HG03103 (cell line): ENCODE results near the gene SEC11C.

Source experiments
- ATAC-seq: cut with Tn5 transposase; IDR thresholded peaks from one replicate; pipeline ENCODE4 v1.9.1; 2021; ENCODE audit warnings: low read depth; ENCODE audit not compliant: unreplicated experiment

SEC11C gene

DNA sequence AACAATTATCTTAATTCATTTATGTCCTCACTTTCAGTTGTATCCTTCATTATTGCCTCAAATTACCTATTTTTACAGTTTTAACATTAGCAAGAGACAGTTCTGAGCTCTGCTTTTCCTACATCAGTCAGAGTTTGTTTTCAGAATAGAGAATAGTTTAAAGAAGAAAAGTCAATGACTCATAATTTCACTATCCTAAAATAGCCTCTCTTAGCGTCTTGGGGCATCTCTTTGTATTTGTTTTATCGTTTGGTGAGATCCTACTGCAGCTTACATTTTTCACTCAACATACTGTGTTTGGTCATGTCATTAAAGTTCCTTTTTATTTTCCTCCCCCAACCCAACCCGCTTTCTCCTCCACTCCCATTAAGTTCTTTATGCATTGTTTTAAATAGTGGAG is 3.8 kb downstream of the SEC11C start:
- ATAC-seq: no peak

DNA sequence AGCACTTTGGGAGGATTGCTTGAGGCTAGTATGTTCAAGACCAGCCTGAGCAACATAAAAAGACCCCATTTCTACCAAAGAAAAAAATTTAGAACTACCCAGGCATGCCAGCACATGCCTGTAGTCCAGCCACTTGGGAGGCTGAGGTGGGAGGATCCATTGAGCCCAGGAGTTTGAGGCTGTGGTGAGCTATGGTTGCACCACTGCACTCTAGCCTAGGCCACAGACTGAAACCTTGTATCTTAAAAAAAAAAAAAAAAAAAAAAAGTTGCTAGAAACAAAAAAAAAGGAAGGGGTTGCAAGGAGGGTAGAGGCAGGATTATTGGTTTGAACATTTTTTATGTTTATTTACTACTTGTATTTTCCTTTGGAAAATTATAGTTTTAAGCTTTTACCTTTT is 4.8 kb downstream of the SEC11C start:
- ATAC-seq: no peak

DNA sequence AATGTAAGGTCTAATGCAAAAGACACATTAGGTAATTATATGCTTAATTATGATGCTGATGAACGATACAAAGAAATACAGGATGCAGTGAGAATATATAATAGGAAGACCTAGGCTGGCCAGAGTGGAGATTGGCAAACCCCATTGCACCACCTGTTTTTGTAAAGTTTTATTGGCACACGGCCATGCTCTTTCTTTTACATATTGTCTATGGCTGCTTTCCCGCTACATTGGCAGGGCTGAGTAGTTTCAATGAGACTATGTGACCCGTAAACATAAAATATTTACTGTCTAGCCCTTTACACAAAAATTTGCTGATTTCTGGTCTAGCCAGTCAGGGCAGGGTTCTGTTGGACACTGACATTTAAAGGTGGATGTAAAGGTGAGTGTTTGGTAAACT is 5.4 kb downstream of the SEC11C start:
- no peak for ATAC-seq

DNA sequence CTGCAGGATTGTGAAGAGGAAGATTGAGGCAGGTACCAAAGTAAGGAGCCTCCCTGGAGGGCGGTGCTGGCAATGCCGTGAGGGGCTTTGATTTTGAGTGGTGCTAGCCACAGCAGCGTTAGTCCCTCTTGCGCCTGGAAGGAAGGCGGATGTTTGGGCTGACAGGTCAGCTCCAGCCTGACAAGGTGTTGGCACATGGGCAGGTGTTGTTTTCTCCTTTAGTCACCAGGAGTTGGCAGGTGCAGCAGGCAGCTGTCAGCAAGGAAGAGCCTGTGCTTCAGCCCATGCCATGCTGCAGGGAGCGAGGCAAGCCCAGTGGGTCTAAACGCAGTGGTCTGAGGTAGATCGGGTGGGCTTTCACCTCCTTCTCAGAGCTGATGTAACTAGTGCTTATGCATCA is 8.5 kb downstream of the SEC11C start:
- ATAC-seq: no peak

DNA sequence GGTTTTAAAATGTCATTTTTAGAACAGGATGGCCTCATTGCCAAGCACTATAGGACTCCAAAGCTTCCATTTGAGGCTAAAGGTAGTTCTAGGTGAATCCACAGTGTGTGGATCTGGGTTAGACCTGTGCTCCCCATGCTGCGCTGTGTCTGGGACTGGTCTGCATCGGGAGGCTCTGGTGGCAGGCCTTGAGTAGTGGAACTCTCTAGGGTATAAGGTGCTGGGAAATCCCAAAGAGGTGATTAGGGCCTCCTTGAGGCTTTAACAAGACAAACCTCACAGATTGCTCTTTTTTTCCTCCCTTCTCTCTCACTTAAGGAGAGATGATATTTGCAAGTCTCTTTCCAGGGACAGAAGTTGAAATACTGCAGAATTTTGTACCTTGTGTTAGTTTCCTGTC is 9.3 kb downstream of the SEC11C start:
- ATAC-seq: no peak

DNA sequence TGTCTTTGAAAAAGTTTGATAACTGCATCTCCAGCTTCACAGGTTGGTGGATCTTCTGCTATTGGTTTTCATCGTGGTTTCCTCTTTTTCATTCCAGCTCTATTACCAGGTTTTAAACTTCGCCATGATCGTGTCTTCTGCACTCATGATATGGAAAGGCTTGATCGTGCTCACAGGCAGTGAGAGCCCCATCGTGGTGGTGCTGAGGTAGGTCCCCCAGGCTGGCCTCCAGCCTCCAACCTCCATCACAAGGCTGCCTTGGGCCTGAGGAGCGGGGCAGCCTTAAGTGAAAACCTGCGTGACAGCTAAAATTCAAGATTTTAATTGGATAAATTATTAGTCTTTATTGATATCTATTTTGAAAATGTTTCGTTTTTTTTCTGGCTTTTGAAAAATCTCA is 9.7 kb downstream of the SEC11C start:
- ATAC-seq: no peak

DNA sequence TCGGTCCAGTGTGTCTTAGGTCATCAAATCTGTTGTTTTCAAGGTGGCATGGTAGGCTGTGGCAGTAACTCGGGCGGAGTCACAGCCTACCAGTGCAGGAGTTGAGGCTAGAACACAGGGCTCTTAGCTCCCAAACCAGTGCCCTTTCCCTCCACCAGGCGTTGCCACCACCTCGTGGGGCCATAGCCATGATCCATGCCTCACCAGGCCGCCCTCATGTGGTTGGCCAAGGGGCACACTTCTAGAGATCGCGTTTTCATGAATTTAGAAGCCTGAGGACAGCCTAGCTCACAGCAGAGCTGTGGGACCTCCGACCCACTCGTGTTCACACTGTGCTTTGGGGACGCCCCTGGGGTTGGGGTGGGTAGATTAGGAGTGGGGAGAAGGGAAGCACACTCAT is 10.6 kb downstream of the SEC11C start:
- ATAC-seq: no peak

DNA sequence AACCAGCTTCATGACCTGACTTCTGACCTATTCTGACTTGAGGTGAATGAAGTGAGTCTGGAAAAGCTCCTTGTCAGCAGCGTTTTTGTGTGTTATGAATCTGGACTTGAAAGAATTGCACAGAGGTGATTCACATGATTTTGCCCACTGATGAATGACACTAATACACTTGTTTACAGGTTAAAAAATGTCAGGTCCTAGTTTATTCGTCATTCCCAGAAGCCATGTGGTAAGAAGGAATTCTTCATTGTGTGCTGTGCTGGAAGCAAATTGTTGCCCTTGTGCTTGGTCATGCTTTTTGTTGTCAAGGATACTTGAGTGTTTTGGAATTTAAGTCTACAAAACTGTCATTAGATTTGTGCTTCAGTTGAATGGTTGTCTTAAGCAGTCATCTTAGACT is 15.5 kb downstream of the SEC11C start:
- no peak for ATAC-seq

DNA sequence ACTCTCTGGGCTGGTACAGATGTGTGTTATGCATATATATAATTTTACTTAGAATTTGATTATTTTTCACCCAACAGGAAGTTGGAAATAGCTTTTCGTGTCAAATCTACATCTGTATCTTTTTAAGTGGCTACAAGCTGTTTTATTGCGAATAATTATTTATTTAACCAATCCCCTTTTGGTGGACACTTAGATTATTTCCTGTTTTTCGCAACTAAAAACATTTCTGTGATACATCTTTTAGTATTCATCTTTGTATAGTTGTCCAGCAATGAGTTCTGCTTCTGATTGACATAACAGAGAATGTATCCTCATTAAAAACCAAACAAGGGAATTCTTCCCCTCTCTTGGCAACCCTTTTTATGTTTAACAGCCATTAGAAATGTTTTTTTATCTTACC is 16.6 kb downstream of the SEC11C start:
- ATAC-seq: no peak

DNA sequence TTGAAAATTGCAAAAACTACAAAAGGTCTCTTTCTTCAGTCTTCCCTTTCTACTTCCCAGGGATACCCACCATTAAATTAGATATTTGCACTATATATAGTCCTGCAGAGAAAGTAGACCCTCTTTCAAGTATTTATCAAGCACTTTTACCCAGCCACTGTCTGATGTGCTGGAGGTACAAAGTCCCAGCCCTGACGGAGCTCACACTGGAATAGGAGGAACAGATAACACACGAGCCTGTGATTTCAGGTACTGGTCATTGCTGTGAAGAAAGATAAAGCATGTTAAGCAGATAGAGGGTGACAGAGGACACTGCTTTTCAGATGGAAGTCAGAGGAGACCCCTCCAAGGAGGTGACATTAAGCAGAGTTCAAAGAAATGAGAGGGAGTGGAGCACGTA is 19.6 kb downstream of the SEC11C start:
- ATAC-seq: no peak

DNA sequence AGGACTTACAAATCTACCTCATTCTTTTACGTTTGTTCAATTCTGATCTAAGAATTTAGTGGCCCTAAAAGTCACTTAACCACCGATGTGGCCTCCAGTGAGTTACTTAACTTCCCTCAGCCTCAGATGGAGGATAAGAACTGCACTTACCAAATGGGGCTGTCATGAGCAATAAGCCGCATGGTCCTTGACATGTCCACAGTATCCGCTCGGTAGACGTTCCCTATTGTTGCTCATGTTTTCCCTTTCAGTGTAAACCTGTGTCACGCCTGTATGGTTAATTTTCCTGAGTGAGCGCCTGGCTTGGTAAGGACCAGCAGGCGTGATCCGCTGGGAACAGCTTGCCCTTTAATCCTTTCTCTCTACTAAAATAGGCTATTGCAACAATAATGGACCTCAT is 20.3 kb downstream of the SEC11C start:
- no peak for ATAC-seq

DNA sequence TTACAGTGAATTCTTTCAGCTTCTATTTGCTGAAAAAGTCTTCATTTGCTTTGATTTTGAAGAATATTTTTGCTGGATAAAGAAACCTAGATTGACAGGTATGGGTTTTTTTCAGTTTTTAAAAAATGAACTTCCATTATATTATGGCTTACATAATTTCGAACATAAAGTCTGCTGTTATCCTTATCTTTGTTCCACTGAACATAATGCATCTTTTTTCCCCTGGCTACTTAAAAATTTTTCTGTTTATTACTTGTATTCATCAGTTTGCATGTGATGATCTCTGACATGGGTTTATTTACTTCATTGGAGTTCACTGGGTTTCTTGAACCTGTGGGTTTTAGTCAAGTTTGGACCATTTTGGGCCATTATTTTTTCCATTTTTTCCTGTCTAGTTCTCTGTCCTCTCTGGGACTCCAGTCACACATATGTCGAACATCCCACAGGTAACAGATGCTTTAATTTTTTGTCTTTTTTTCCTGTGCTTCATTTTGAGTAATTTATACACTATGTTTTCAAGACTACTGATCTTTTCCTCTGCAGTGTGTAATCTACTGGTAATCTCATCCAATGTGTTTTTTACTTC is 33.1 kb downstream of the SEC11C start:
- no peak for ATAC-seq

DNA sequence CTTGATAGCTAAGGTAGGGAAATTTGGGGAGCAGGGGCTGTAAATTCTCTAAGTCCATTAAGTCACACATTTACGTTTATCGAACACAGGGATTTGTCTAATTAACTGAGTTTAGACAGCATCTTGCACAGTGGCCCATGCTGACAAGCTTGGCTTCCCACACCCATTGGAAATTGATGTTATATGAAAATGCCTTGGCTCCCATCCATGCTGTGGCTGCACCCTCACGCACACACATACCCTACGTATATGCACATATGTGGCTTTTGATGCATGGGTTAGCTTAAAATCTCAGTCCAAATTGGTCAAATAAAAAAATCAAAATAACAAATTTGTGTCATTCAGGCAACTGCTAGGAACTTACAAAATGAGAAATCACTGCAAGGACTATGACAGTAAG is 37.8 kb downstream of the SEC11C start:
- ATAC-seq: no peak

DNA sequence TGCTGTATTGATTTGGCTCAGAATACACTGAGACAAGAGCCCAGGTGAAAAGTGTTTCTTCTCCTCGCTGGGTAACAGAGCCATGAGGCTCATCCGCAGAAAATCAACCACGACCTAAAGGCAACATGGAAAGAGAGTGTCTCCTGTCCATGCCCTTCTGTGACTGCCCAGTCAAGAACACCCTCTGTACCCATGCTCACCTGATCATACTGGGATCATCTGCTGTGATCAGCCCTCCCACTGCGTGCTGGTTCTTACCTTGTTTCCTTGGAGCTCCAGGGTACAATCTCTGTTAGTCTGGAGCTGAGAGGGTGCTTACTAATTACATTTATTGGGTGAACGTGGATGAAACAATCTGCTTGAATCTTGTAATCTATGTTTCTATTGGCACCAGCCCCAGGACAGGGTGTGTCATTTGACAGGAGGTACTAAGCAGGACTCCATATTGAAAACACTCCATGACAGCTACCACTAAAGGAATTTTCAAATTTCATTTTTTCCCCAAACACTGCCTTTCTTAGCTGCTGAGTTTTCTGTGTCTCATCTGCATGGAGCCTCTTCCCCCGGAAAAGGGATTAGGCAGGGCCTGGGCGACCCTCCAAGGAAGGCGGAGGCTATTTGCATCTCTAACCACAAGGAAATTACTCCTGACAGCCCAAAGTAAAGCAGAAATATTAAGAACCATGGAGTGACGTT is 40.6 kb downstream of the SEC11C start:
- no peak for ATAC-seq

DNA sequence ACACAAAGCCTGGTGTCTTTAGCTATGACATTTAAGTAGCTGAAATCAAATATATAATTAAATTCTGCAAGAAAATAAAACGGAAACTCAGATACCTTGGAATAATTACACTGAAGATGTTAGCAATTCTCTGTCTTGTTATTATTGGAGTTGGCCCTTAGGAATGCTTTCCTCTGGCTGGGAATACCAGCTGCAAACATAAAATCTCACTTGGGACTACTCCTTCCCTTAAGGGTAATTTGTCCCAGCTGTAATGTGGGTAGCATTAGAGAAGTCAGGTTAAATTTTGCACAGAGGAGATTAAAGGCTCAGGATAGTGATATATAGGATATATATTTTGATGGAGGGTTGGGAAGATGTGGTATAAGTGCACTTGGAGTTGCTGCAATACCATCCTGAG is 43.0 kb downstream of the SEC11C start:
- ATAC-seq: no peak

DNA sequence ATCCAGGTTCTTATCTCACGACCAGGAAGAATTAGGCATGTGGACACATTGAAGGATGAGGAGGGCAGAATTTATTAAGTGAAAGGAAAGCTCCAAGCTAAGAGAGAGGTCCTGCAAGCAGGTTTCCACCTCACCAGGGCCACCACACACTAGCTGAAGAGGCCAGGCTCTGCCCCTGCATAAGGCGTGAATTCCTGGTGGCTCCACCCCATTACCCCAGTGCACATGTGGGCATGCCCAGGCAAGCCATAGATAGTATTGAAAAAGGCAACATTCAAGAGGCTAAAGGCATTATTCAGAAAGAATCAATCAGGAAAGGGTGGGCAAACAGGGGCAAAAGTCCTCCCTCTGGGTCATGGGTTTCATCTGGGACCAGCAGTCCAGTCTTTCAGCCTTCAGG is 49.3 kb downstream of the SEC11C start:
- ATAC-seq: no peak

DNA sequence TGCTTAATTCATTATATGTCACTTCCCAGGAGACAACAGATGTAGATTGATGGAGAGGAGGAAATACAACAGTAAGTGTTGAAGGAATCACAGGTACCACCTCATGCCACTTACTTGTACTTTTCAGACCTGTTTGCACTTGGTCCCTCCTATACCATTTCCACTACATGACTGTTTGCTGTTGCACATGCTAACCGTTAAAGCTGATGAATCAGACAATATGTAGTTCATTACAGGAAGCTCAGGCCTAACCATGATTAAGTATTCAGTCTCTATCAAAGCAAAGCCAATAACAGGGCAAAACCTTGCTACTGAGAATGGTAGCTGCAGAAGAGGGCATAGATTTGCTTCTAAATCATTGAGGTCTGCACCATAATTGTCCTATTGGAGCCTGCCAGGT is 50.1 kb downstream of the SEC11C start:
- ATAC-seq: no peak

DNA sequence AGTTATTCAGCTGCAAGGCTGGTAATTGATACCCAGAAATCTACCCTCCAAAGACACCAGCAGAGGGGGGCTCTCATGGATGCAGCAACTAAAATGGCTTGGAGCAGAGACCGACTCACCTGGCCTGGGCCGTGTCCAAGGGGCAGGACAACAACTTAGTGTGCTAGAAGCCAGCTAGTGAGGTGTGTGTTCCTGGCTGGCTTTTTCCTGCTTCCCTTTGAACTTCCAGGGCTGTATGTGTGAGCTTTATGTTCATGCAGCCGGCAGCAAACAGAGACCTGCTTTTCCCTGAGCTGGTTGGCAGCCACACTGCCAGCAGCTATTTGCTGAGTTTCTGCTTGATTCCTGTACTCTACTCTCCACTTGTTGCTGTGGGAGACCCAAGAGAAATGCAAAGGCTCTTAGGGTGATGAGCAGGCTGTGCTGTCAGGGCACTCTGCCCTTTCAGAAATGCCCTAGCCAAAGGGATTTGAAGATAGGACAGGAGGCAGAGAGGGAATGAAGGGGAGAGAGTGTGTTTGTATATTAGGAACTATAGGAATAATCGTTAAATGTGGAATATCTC is 56.6 kb downstream of the SEC11C start:
- no peak for ATAC-seq

DNA sequence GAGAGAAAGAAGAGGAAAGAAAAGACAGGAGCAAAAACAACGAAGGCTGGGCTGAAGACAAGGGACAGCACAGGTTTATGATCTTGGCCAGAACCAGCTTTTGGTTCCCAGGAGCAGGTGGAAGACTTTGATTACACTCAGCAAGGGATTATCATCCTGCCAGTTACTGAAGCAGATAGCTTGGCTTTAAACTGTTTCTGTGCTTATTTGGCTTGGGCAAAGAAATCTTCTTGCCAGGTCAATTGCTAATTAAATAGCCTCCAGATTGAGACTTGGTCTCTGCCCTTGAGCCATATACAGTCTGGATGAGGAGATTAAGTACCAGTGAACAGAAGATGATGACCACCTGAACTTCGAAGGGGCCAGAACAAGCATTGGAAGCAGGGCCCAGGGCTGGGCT is 58.0 kb downstream of the SEC11C start:
- no peak for ATAC-seq

DNA sequence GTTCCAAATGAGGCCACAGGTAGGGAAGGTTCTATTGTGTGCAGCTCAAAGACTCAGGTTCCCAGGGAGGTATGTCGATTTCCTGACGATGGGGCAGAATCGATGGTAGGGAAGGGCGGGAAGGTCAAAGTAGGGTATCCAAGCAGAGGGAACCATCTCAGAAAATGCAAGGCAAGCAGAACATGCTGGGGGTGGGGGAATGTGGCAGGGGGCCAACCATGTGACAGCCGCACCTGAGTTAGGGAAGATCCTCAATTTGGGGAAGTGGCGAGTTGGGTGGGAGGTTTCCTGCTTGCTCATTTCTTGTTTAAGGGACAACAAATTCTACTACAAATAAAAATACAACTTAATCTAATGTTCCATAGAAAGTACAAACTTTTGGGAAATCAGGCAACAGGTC is 58.5 kb downstream of the SEC11C start:
- no peak for ATAC-seq

DNA sequence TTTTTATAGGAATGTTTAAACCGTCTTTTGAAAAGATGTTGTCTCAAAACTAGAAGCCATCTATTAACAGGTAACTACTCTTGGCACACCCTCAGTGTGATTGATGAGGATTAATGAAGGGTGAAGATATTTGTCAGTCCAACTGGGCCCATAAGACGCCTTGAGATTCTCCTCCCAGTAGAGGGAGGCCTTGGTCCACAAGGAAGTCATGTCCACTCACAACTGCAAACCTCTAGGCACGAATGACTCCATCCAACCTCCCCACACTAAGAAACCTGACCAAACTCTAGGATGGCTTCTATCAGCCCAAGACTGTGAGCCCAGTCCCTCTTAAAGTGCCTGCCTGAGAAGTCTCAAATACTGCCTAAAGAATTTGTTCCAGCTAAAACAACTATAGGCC is 61.1 kb downstream of the SEC11C start:
- ATAC-seq: no peak

DNA sequence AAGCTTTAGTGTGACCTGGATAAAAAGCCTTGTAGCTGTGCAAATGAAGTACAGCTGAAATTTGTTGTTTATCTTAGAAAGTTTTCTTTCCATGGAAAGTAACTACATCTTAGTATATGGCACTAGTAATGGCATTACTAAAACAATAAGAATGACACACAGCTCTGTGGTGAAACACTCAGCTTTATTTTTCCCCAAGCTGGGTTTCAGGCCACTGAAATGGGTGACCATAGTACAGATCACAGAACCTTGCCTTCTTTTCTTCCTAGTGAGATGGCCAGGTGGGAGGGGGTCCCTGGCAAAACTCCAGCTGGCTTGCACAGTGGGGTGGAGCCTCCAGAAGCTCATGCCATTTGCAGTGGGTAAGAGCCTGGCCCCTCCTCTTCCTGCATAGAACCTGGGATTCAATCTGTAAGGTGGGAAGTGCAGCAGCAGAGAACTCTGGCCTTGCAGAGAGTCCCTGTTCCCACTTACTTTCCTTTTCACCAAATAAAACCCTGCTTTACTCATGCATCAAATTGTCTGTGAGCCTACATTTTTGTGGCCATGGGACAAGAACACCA is 62.7 kb downstream of the SEC11C start:
- ATAC-seq: no peak
